Psoas muscle (tissue), 8 donors: ENCODE data around the gene EIF2A. TPM values are rescaled to one million over a fixed set of nuclear protein-coding genes. Genes with fewer than 3 reads are reported as not detected.

Experiments used
- ATAC-seq, 4 donors: fragments of 200-7000 bp; cut with Tn5 transposase; one replicate each; pipeline ENCODE4 v1.9.1; 2020; ENCODE audit warnings: moderate library complexity in 3 of 4, mild to moderate bottlenecking in 2 of 4
- DNase-seq, 2 donors: peaks; one replicate each; pipeline ENCODE4 v3.0.0-alpha.2; 2020
- H3K27ac ChIP-seq: fragments of 200-600 bp; one replicate; pipeline ENCODE4 v1.8.0; 2022
- H3K27me3 ChIP-seq, 3 donors: fragments of 200-600 bp in 1 of 3; one replicate each; pipeline versions ENCODE4 v1.6.1 to v1.8.0; 2013 to 2022; ENCODE audit warnings: low read length in 2 of 3, mild to moderate bottlenecking in 2 of 3, moderate library complexity in 1 of 3; ENCODE audit not compliant: insufficient read depth in 3 of 3
- H3K36me3 ChIP-seq, 2 donors: fragments of 200-600 bp in 1 of 2; one replicate each; pipeline versions ENCODE4 v1.6.1 to v1.8.0; 2013 to 2022; ENCODE audit warnings: low read depth in 1 of 2, mild to moderate bottlenecking in 1 of 2, moderate library complexity in 1 of 2; ENCODE audit not compliant: insufficient read depth in 1 of 2
- H3K4me1 ChIP-seq: fragments of 200-600 bp; one replicate; pipeline ENCODE4 v1.8.0; 2022
- H3K4me3 ChIP-seq: fragments of 200-600 bp; one replicate; pipeline ENCODE4 v1.8.0; 2022; ENCODE audit warnings: mild to moderate bottlenecking
- H3K9me3 ChIP-seq: fragments of 200-600 bp; one replicate; pipeline ENCODE4 v1.8.0; 2022
- WGBS, 3 donors: extraction: QIAGEN DNeasy Blood & Tissue Kit; methylation state at CpG; one replicate each; pipeline versions ENCODE4 v1.1.6 to v1.1.7; 2013; 5-methylcytosine and 5-hydroxymethylcytosine counted together
- intact Hi-C, 2 donors: fragments of 100-400 bp; cut with DNase I; formaldehyde crosslinking; loops; one replicate each; pipeline versions ENCODE4 v1.11.0 to v1.14.2; 2022
- polyA plus RNA-seq, 3 donors: library from polyadenylated mRNA; stranded (reverse); fragments of 200-250 nt; gene quantifications; one replicate each; pipeline ENCODE4 v1.2.3, GENCODE V29; 2013
- total RNA-seq, 4 donors: library from RNA; stranded (reverse); fragmentation: NEBNext Ultra II Directional in 2 of 4; extraction: Animal tissue kit (Norgen Biotek cat#: 25700) in 2 of 4; gene quantifications; one replicate each; pipeline versions ENCODE4 v1.2.1 to v1.2.4, GENCODE V29; 2021 to 2023
- TF ChIP-seq, protein P1 (sequence below): fragments of 200-600 bp; IDR thresholded peaks from one replicate; pipeline ENCODE4 v1.8.0; 2022; ENCODE audit warnings: antibody characterized with exemption
- donor health status: healthy with polysubstance abuse.
- donor health status: DM: no; HTN: no; CAD: no; lungs with moderate emphysema.
- donor health status: Bipolar disorder and iron deficiency.
- donor health status: healthy.
- donor health status: DM: yes; HTN: yes; CAD: no.
- donor health status: DM: no; HTN: no; CAD: no.
- donor health status: DM: no; HTN: no; CAD: no.
- donor health status: DM: yes; HTN: yes; CAD: no.

The EIF2A gene
- total and polyA plus RNA-seq, 7 donors = 67.2 to 117 (median 102) TPM

DNA sequence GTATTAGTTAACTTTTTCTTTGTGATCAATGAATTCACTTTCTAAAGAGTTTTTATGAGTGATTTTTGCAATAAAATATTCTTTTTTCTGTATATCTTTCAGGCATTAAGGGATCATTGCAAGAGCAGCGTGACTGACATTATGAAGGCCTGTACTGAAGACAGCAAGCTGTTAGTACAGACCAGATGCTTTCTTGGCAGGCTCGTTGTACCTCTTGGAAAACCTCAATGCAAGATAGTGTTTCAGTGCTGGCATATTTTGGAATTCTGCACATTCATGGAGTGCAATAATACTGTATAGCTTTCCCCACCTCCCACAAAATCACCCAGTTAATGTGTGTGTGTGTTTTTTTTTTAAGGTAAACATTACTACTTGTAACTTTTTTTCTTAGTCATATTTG, 81.0 kb downstream of the EIF2A start:
- DNase-seq (no peak), ATAC-seq (peak; percentile 85 to 92 (median 89))
- Histone ChIP-seq H3K36me3 (peaks cover 9 to 76% of the 10 kb centered on the region in 2 donors), H3K4me1 (peaks cover 21% of the 10 kb centered on the region), H3K4me3 (no peak overlapping the region), H3K27me3 (no peaks in the 10 kb centered on the region), H3K9me3 (no peaks in the 10 kb centered on the region), H3K27ac (no peak overlapping the region)
- 26 to 39% (median 30%) methylated on average over 2 of the region's 2 CpGs for WGBS, 3 donors
- TF ChIP-seq, protein P1, sequence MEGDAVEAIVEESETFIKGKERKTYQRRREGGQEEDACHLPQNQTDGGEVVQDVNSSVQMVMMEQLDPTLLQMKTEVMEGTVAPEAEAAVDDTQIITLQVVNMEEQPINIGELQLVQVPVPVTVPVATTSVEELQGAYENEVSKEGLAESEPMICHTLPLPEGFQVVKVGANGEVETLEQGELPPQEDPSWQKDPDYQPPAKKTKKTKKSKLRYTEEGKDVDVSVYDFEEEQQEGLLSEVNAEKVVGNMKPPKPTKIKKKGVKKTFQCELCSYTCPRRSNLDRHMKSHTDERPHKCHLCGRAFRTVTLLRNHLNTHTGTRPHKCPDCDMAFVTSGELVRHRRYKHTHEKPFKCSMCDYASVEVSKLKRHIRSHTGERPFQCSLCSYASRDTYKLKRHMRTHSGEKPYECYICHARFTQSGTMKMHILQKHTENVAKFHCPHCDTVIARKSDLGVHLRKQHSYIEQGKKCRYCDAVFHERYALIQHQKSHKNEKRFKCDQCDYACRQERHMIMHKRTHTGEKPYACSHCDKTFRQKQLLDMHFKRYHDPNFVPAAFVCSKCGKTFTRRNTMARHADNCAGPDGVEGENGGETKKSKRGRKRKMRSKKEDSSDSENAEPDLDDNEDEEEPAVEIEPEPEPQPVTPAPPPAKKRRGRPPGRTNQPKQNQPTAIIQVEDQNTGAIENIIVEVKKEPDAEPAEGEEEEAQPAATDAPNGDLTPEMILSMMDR = no peak
- intact Hi-C loops = no loop called here

DNA sequence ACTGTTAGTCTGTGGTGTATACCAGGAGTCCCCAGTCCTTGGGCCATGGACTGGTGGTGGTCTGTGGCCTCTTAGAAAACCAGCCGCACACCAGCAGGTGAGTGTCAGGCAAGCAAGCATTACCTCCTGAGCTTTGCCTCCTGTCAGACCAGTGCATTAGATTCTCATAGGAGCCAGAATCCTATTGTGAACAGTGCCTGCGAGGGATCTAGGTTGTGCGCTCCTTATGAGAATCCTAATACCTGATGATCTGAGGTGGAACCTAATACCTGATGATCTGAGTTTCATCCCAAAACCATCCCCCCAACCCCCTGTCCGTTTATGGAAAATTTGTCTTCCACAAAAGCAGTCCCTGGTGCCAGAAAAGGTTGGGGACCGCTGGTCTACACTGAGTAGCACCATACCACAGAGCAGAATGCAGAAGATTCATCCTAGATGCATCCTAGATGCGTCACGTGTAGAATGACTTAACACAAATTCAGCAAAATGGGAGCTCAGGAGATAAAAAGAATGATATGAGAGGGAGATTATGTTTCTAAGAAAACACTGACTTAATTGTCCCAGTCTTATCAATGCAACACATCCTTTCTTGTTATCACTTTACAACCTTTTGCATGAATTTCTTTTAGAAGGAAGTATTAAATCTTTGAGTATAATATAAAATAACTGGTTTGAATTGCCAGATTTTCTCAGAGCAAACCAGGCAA, 85.1 kb downstream of the EIF2A start:
- Histone ChIP-seq H3K4me3 (no peak overlapping the region), H3K4me1 (peaks cover 13% of the 10 kb centered on the region), H3K9me3 (no peaks in the 10 kb centered on the region), H3K36me3 (peaks cover 4 to 50% of the 10 kb centered on the region in 2 donors), H3K27ac (no peak overlapping the region), H3K27me3 (no peaks in the 10 kb centered on the region)
- TF ChIP-seq, protein P1 = no peak
- intact Hi-C loops = no loop called here
- DNase-seq (no peak), ATAC-seq (no peak)
- 89 to 93% (median 93%) methylated on average over 7 of the region's 7 CpGs for WGBS, 3 donors

DNA sequence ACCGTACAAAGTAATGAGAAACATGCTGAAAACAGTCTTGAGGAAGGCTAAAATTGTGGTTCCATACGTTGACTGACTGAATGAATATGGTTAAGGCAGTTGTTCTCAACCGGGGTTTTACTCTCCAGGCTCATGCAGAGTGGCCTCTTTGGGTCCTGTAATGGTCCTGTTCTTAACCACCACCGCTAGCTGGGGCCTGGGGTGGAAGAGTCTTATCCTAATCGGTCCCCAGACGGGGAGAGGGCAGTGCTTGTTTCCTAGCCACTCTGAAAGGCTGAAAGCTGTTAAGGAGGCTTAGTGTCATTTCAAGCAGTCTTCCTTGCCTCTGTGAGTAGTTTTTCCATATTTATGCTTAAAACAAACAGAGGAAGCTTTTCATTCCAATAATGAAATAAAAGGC, 88.5 kb downstream of the EIF2A start:
- 53 to 63% (median 55%) methylated on average over 6 of the region's 6 CpGs for WGBS, 3 donors
- Histone ChIP-seq H3K4me3 (no peak overlapping the region), H3K9me3 (no peaks in the 10 kb centered on the region), H3K36me3 (peaks cover 4 to 17% of the 10 kb centered on the region in 2 donors), H3K27me3 (no peaks in the 10 kb centered on the region), H3K4me1 (no peaks in the 10 kb centered on the region), H3K27ac (no peak overlapping the region)
- DNase-seq (no peak), ATAC-seq (peak in 1 of 4 donors; percentile 34)
- intact Hi-C loops = no loop called here
- TF ChIP-seq, protein P1 = no peak

DNA sequence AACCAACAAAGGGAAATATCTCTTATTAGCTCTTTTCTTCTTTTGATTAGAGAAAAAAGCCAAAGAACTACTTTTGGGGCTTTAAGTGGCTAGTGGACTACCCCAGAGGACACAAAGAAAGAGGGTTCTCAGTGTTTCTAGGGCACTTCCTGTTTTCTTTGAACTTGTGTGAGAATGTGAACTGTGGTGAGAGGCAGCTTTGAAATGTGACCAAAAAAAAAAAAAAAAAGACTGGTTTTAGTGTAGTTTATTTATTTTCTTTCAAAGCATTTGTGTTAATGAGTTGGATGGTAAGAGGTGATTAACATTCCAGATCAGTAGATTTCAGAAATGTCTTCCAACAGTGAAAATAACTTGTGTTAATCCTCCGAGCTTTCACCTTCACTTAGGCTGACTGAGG, 88.9 kb downstream of the EIF2A start:
- Histone ChIP-seq H3K4me1 (no peaks in the 10 kb centered on the region), H3K27me3 (no peaks in the 10 kb centered on the region), H3K36me3 (peaks cover 4 to 13% of the 10 kb centered on the region in 2 donors), H3K9me3 (no peaks in the 10 kb centered on the region), H3K27ac (no peak overlapping the region), H3K4me3 (no peak overlapping the region)
- ATAC-seq (no peak), DNase-seq (no peak)
- 81 to 86% (median 82%) methylated on average over 1 of the region's 1 CpG for WGBS, 3 donors
- intact Hi-C loops = no loop called here
- TF ChIP-seq, protein P1 = no peak

Other genes starting within 250 kb of the EIF2A start
- gene TSC22D2, start 138.5 kb upstream of the EIF2A start, total RNA-seq = 10 to 100 TPM; 29.7 to 63.6 (median 36.2) TPM
- gene TSC22D2, start 138.5 kb upstream of the EIF2A start, polyA plus RNA-seq = 10 to 100 TPM; 10.4 to 22.8 (median 19.3) TPM
- gene SERP1, start 291 bp upstream of the EIF2A start, total RNA-seq = 10 to 100 TPM; 16.3 to 22.5 (median 18.7) TPM
- 10 to 100 TPM; 13.2 to 60.2 (median 14.5) TPM for gene SERP1, start 291 bp upstream of the EIF2A start, polyA plus RNA-seq
- gene SELENOT, start 56.5 kb downstream of the EIF2A start, total RNA-seq = 10 to 100 TPM; 49.5 to 78.1 (median 54.8) TPM
- 100 to 1,000 TPM in 1 of 3 donors, 10 to 100 TPM in 2; 41.5 to 104 (median 98.1) TPM for gene SELENOT, start 56.5 kb downstream of the EIF2A start, polyA plus RNA-seq
- gene ERICH6, start 157.1 kb downstream of the EIF2A start, total RNA-seq = not detected
- not detected for gene ERICH6, start 157.1 kb downstream of the EIF2A start, polyA plus RNA-seq
- 10 to 100 TPM; 10.2 to 13.6 (median 11.7) TPM for gene SIAH2, start 216.4 kb downstream of the EIF2A start, total RNA-seq
- gene SIAH2, start 216.4 kb downstream of the EIF2A start, polyA plus RNA-seq = 10 to 100 TPM in 2 of 3 donors, 1 to 10 TPM in 1; 8.8 to 15.2 (median 13.8) TPM